Osteoblast (primary cell): ENCODE results near the gene MGAT4A. TPM values are rescaled to one million over a fixed set of nuclear protein-coding genes. Genes with fewer than 3 reads are reported as not detected.

Experiments used
- DNase-seq: peaks from one replicate; pipeline ENCODE4 v3.0.0; 2011; ENCODE audit warnings: low spot score, mixed read lengths; ENCODE audit not compliant: insufficient read length; ENCODE audit errors: missing footprints
- H2AFZ ChIP-seq: 2 replicates; pipeline ENCODE4 v1.6.0; 2011; ENCODE audit warnings: mild to moderate bottlenecking, low read length
- H3K27ac ChIP-seq: 2 replicates; pipeline ENCODE4 v1.5.1; 2011; ENCODE audit warnings: mild to moderate bottlenecking, low read depth, low read length, moderate library complexity
- H3K27me3 ChIP-seq: 2 replicates; pipeline ENCODE4 v1.6.0; 2012; ENCODE audit warnings: mild to moderate bottlenecking, control low read depth, inconsistent platforms, low read length, moderate library complexity; ENCODE audit not compliant: insufficient read depth
- H3K36me3 ChIP-seq: 2 replicates; pipeline ENCODE4 v1.5.1; 2011; ENCODE audit warnings: mild to moderate bottlenecking, low read length, control low read depth, moderate library complexity; ENCODE audit not compliant: insufficient read depth
- H3K4me1 ChIP-seq: 2 replicates; pipeline ENCODE4 v1.5.1; 2011; ENCODE audit warnings: mild to moderate bottlenecking, low read length, control low read depth, moderate library complexity; ENCODE audit not compliant: insufficient read depth
- H3K4me2 ChIP-seq: 2 replicates; pipeline ENCODE4 v1.6.0; 2011; ENCODE audit warnings: mild to moderate bottlenecking, low read length; ENCODE audit not compliant: insufficient read depth
- H3K4me3 ChIP-seq: fragments of 200-600 bp; sonication (generic); 3 replicates; pipeline ENCODE4 v1.5.1; 2012; ENCODE audit warnings: mild to moderate bottlenecking, low read length, inconsistent platforms; ENCODE audit not compliant: insufficient read depth
- H3K79me2 ChIP-seq: 2 replicates; pipeline ENCODE4 v1.6.0; 2012; ENCODE audit warnings: mild to moderate bottlenecking, low read length, control low read depth, inconsistent platforms; ENCODE audit not compliant: insufficient read depth
- H3K9me3 ChIP-seq: 2 replicates; pipeline ENCODE4 v1.5.1; 2011; ENCODE audit warnings: low read depth, low read length, control low read depth
- H4K20me1 ChIP-seq: 2 replicates; pipeline ENCODE4 v1.6.0; 2012; ENCODE audit warnings: mild to moderate bottlenecking, low read length, control low read depth; ENCODE audit not compliant: insufficient read depth
- total RNA-seq: library from RNA; depleted of rRNA; stranded (reverse); fragments of >200 nt; gene quantifications from 2 replicates; pipeline ENCODE4 v1.2.3, GENCODE V29; 2012
- TF ChIP-seq, protein P1 (sequence below): IDR thresholded peaks from 2 replicates; pipeline ENCODE4 v1.5.1; 2011; ENCODE audit warnings: mild to moderate bottlenecking, low read depth, low read length, moderate library complexity; ENCODE audit errors: extremely low read depth

The MGAT4A gene
- total RNA-seq, 1 donor, result 0.36 TPM

DNA sequence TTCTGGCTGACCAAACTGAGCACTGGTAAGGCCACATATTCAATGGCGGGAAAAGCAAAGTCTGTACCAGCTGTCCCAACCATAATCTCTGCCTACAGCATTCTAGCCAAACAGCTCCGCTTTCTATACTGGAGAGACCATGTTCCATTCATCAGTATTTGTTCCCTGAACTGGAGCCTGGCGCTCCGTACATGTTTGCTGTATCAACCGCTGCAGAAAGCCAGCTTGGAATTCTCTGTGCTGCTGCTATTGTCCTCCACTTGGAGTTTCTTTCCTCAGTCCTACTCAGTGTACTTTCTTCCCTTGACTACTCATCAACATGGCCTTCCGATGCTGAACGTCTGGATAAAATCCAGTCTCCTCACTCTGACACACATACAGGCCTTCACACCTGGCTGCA is 124.5 kb downstream of the MGAT4A start:
- no peak overlapping the region for H3K4me2 ChIP-seq
- H3K27ac ChIP-seq, result peak overlapping the region; percentile 1
- H3K79me2 ChIP-seq, result peaks cover 73% of the 10 kb centered on the region
- TF ChIP-seq, protein P1, sequence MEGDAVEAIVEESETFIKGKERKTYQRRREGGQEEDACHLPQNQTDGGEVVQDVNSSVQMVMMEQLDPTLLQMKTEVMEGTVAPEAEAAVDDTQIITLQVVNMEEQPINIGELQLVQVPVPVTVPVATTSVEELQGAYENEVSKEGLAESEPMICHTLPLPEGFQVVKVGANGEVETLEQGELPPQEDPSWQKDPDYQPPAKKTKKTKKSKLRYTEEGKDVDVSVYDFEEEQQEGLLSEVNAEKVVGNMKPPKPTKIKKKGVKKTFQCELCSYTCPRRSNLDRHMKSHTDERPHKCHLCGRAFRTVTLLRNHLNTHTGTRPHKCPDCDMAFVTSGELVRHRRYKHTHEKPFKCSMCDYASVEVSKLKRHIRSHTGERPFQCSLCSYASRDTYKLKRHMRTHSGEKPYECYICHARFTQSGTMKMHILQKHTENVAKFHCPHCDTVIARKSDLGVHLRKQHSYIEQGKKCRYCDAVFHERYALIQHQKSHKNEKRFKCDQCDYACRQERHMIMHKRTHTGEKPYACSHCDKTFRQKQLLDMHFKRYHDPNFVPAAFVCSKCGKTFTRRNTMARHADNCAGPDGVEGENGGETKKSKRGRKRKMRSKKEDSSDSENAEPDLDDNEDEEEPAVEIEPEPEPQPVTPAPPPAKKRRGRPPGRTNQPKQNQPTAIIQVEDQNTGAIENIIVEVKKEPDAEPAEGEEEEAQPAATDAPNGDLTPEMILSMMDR, result no peak
- no peak for DNase-seq
- peaks cover 24% of the 10 kb centered on the region for H3K36me3 ChIP-seq
- H3K27me3 ChIP-seq, result no peaks in the 10 kb centered on the region
- peaks cover 11% of the 10 kb centered on the region for H4K20me1 ChIP-seq
- H3K9me3 ChIP-seq, result no peaks in the 10 kb centered on the region
- H3K4me3 ChIP-seq, result no peak overlapping the region
- peaks cover 23% of the 10 kb centered on the region for H3K4me1 ChIP-seq
- no peak overlapping the region for H2AFZ ChIP-seq

GRCh38 chr2:98605076-98605475 is 125.9 kb downstream of the MGAT4A start:
- Histone ChIP-seq H3K9me3 (no peaks in the 10 kb centered on the region), H3K4me2 (no peak overlapping the region), H3K27ac (no peak overlapping the region), H3K4me3 (no peak overlapping the region), H4K20me1 (peaks cover 9% of the 10 kb centered on the region), H3K79me2 (peaks cover 59% of the 10 kb centered on the region), H3K4me1 (peaks cover 15% of the 10 kb centered on the region), H3K36me3 (peaks cover 18% of the 10 kb centered on the region), H2AFZ (no peak overlapping the region), H3K27me3 (no peaks in the 10 kb centered on the region)
- TF ChIP-seq, protein P1, result no peak
- DNase-seq, result no peak

GRCh38 chr2:98604547-98604946 is 126.4 kb downstream of the MGAT4A start:
- Histone ChIP-seq H3K79me2 (peaks cover 54% of the 10 kb centered on the region), H3K27me3 (no peaks in the 10 kb centered on the region), H4K20me1 (peaks cover 9% of the 10 kb centered on the region), H3K9me3 (no peaks in the 10 kb centered on the region), H3K4me2 (no peak overlapping the region), H3K4me1 (peaks cover 10% of the 10 kb centered on the region), H2AFZ (no peak overlapping the region), H3K36me3 (peaks cover 18% of the 10 kb centered on the region), H3K4me3 (no peak overlapping the region), H3K27ac (no peak overlapping the region)
- TF ChIP-seq, protein P1, result no peak
- no peak for DNase-seq

DNA sequence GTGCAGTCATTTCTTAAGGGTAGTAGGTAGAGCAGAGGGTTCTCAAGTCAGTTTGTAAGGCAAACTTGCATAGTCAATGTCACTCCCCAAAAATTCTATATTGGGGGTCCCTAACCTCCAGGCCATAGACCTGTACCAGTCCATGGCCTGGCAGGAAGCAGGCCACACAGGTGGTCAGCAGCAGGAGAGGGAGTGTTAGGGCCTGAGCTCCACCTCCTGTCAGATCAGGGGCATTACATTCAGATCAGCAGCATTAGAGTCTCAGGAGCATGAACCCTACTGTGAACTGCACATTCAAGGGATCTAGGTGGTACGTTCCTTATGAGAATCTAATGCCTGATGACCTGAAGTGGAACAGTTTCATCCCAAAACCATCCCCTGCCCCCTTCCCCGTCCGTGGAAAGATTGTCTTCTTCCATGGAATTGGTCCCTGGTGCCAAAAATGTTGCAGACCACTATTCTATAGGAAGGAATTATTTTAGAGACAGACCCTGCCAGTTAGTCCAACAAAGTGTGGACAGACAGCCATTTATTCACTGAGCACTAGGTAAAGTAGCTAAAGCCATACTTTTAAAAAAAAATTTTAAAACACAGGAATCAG is 129.3 kb downstream of the MGAT4A start:
- H2AFZ ChIP-seq, result no peak overlapping the region
- TF ChIP-seq, protein P1, result peak; percentile 64
- H4K20me1 ChIP-seq, result peaks cover 6% of the 10 kb centered on the region
- H3K79me2 ChIP-seq, result peaks cover 26% of the 10 kb centered on the region
- DNase-seq, result peak; percentile 57
- no peak overlapping the region for H3K27ac ChIP-seq
- H3K4me1 ChIP-seq, result peaks cover 6% of the 10 kb centered on the region
- no peak overlapping the region for H3K4me3 ChIP-seq
- H3K9me3 ChIP-seq, result no peaks in the 10 kb centered on the region
- H3K27me3 ChIP-seq, result no peaks in the 10 kb centered on the region
- H3K4me2 ChIP-seq, result no peak overlapping the region
- peaks cover 20% of the 10 kb centered on the region for H3K36me3 ChIP-seq
